HEK293 (cell line): Measurements from ENCODE around the gene WDR89.

Experiments used
- GFI1B ChIP-seq: fragments of 450-650 bp; formaldehyde crosslinking; IDR thresholded peaks from 2 replicates; pipeline ENCODE4 v1.5.1; 2016; ENCODE audit warnings: missing biosample characterization, missing genetic modification characterization
- SETDB1 ChIP-seq: IDR thresholded peaks from one replicate; pipeline ENCODE4 v1.6.1; 2017; ENCODE audit warnings: mild to moderate bottlenecking, low read length, moderate library complexity, mixed read lengths; ENCODE audit not compliant: insufficient read length
- SP2 ChIP-seq: fragments of 450-650 bp; formaldehyde crosslinking; IDR thresholded peaks from 2 replicates; pipeline ENCODE4 v1.5.1; 2016; ENCODE audit warnings: missing biosample characterization, missing genetic modification characterization
- SP7 ChIP-seq: fragments of 450-650 bp; formaldehyde crosslinking; IDR thresholded peaks from 2 replicates; pipeline ENCODE4 v1.5.1; 2016; ENCODE audit warnings: missing biosample characterization, missing genetic modification characterization
- ZBTB21 ChIP-seq: fragments of 450-650 bp; formaldehyde crosslinking; IDR thresholded peaks from 2 replicates; pipeline ENCODE4 v1.5.1; 2017; ENCODE audit warnings: missing biosample characterization, missing genetic modification characterization
- ZNF473 ChIP-seq: fragments of 450-650 bp; formaldehyde crosslinking; IDR thresholded peaks from 2 replicates; pipeline ENCODE4 v1.5.1; 2017; ENCODE audit warnings: missing biosample characterization, missing genetic modification characterization
- ZNF701 ChIP-seq: fragments of 450-650 bp; formaldehyde crosslinking; IDR thresholded peaks from 2 replicates; pipeline ENCODE4 v1.5.1; 2016; ENCODE audit warnings: missing biosample characterization, missing genetic modification characterization
- ZNF777 ChIP-seq: fragments of 450-650 bp; formaldehyde crosslinking; IDR thresholded peaks from 2 replicates; pipeline ENCODE4 v1.5.1; 2017; ENCODE audit warnings: missing biosample characterization, missing genetic modification characterization, borderline replicate concordance
- TF ChIP-seq, protein P1 (sequence below): fragments of 450-650 bp; formaldehyde crosslinking; IDR thresholded peaks from 2 replicates; pipeline ENCODE4 v1.5.1; 2016; ENCODE audit warnings: missing biosample characterization, missing genetic modification characterization

DNA sequence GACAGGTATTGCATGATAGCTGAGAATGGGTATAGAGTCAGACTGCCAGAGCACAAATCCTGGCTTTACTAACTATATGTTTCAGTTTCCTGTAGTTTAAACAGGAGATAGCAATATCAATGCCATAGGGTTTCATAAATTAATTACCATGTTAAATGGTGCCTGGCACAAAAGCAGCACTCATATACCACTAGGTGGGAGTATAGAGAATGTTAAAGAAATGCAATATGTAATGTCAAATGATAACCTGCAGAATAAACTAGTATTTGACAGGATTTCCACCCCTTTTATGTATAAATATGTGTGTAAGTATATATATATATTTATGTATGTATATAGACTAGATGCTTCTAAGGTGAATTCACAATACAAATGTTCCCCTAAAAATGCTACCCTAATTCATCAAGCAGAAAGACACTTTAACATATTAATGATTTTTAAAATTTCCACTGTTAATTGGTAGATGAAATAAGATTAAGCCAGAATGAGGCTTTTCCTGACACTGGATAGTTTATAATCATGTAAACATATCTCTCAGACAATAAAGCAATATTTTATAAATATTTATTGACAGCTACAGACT lies 8.6 kb downstream of the WDR89 start:
- TF ChIP-seq SP2 (tag by site-specific recombination) (no peak), ZBTB21 (no peak), ZNF777 (tag by site-specific recombination) (no peak), GFI1B (tag by site-specific recombination) (no peak), ZNF473 (tag by site-specific recombination) (no peak), SETDB1 (no peak), ZNF701 (tag by site-specific recombination) (no peak), SP7 (tag by site-specific recombination) (no peak)
- TF ChIP-seq, protein P1, sequence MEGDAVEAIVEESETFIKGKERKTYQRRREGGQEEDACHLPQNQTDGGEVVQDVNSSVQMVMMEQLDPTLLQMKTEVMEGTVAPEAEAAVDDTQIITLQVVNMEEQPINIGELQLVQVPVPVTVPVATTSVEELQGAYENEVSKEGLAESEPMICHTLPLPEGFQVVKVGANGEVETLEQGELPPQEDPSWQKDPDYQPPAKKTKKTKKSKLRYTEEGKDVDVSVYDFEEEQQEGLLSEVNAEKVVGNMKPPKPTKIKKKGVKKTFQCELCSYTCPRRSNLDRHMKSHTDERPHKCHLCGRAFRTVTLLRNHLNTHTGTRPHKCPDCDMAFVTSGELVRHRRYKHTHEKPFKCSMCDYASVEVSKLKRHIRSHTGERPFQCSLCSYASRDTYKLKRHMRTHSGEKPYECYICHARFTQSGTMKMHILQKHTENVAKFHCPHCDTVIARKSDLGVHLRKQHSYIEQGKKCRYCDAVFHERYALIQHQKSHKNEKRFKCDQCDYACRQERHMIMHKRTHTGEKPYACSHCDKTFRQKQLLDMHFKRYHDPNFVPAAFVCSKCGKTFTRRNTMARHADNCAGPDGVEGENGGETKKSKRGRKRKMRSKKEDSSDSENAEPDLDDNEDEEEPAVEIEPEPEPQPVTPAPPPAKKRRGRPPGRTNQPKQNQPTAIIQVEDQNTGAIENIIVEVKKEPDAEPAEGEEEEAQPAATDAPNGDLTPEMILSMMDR (tag by site-specific recombination) = no peak
